H1 (cell line): Measurements from ENCODE around the gene IL36G. TPM values are rescaled to one million over a fixed set of nuclear protein-coding genes. Genes with fewer than 3 reads are reported as not detected.

Source experiments
- BRCA1 ChIP-seq: IDR thresholded peaks from 2 replicates; pipeline ENCODE4 v1.6.1; 2012; ENCODE audit warnings: low read depth, low read length, improper control_type of control experiment
- CEBPB ChIP-seq: IDR thresholded peaks from 2 replicates; pipeline ENCODE4 v1.6.1; 2012; ENCODE audit warnings: low read depth, low read length
- CREB1 ChIP-seq: IDR thresholded peaks from 2 replicates; pipeline ENCODE4 v1.6.1; 2012; ENCODE audit warnings: inconsistent platforms
- EP300 ChIP-seq, 2 experiments: IDR thresholded peaks; 1 replicate in 1 of 2; 2 replicates in 1 of 2; pipeline ENCODE4 v1.6.1; 2011 to 2012; ENCODE audit warnings: low read depth in 2 of 2, low read length in 2 of 2, mild to moderate bottlenecking in 2 of 2, borderline replicate concordance in 1 of 2, inconsistent platforms in 1 of 2, moderate library complexity in 1 of 2
- POLR2A ChIP-seq, 2 experiments: IDR thresholded peaks; 1 replicate in 1 of 2; 2 replicates in 1 of 2; pipeline ENCODE4 v1.6.1; 2011; ENCODE audit warnings: low read depth in 2 of 2, low read length in 2 of 2, mild to moderate bottlenecking in 2 of 2; ENCODE audit errors: control extremely low read depth in 1 of 2
- SP4 ChIP-seq: IDR thresholded peaks from 2 replicates; pipeline ENCODE4 v1.6.1; 2012; ENCODE audit warnings: low read length, inconsistent platforms
- SRF ChIP-seq: IDR thresholded peaks from 2 replicates; pipeline ENCODE4 v1.6.1; 2011; ENCODE audit warnings: mild to moderate bottlenecking, low read depth, low read length, moderate library complexity
- polyA plus RNA-seq, 7 experiments: library from polyadenylated mRNA; depleted of rRNA in 3 of 7; stranded (reverse) in 5 of 7; unstranded in 2 of 7; fragments of >200 nt in 5 of 7; fragments of 200-250 nt in 2 of 7; gene quantifications; 1 replicate in 5 of 7; 2 replicates in 1 of 7; 4 replicates in 1 of 7; pipeline versions ENCODE4 v1.2.1 to v1.2.3, GENCODE V29; 2011 to 2013; ENCODE audit warnings: missing spikeins in 2 of 7, mixed read lengths in 2 of 7
- total RNA-seq: library from RNA; stranded (reverse); fragmentation: NEBNext Ultra II Directional; extraction: Animal tissue kit (Norgen Biotek cat#: 25700); gene quantifications from 2 replicates; pipeline ENCODE4 v1.2.1, GENCODE V29; 2021

IL36G gene
- total and polyA plus RNA-seq, 2 of the 8 experiments (the other 6 are each of a cell fraction or from before 2014, with no cell fraction given) = 0.39 TPM; not detected in 1

DNA sequence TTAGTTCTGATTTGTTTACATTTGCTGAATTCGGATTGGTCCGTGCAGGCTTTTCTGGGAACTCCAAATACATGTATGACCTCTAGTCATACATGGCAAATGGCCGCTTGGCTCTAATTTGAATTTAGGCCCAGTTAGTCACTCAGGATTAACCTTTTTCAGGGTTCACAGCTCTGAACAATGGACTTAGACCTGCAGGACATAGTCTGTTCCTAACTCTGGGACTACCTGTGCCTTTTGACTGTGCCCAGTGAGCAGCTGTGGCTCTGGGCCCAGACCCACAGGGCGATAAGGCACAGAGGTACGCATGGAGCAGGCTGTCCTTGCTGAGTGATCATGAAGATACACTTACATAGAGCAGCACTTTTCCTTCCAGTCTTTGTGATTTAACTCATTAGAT lies 38.4 kb upstream of the IL36G start (continued):
- TF ChIP-seq EP300 (IDR thresholded peaks at IDR 0.05; ENCODE audit: borderline replicate concordance in 1 of 2, low read depth in 2 of 2, low read length in 2 of 2) (no peak), POLR2A (IDR thresholded peaks at IDR 0.05; ENCODE audit: control extremely low read depth in 1 of 2, low read depth in 2 of 2, low read length in 2 of 2) (no peak), BRCA1 (no peak), SRF (no peak), SP4 (no peak), CREB1 (no peak), CEBPB (no peak)
